Activated T-cell treated with anti-CD3 and anti-CD28 coated beads for 48 hours (primary cell): ENCODE data around the gene SAMD8.
"Not testable (repeated sequence)": the region's sequence is repeated elsewhere in the genome, so short reads cannot be mapped to it uniquely, and the experiment has no call there.

ENCODE experiments used
- DNase-seq: peaks from one replicate; pipeline ENCODE4 v3.0.0-alpha.2; 2020; ENCODE audit warnings: low read depth

Gene SAMD8

DNA sequence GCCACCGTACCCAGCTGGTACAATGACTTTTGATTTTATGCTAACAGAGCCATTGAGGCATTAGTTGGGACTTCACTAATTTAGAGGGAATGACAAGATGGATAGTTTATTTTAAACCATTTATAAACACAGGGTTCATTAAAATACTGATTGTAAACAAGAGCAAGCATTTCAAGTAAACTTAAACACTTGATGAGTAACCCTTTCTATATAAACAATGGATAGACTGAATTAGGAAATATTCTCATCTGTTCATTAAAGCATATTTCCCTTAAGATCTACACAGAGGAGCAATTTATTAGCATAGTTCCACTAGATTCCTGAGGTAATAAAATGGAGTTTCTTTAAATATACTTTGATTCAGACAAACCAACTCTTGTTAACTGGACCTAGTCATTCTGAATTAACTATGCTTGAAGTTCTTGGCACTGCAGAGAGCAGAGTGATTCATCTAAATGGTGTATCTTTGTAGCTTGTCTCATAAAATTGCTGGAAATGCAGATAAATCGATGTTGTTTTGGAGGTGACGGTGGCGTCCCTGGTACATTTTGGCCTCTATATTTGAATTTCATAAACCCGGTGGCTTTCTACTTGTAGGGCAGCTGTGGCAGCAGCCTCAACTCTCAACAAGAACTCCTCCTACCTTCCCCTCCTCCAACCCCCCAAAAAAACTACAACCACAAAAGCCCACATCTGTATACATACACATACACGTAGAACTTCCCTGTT is 83.7 kb downstream of the SAMD8 start:
- DNase-seq, result no peak

DNA sequence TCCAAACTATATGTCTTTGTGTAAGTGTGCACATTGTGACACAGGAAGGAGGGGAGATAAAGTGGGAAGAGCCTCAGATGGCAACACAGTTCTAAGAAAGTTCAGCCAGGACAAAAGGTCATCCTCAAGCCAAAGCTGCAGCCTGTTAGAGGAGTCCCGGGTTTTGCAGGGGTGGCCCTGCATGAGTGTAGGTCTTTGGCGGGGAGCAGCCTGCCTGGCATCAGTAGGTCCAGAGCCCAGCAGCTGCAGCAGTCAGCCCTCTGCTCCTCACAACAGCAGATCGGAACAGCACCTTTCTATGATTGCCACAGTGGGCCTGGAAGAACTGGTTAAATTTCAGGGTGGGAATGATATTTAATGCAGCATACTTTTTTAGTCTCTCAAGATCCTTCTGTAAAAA is 85.6 kb downstream of the SAMD8 start:
- no peak for DNase-seq

DNA sequence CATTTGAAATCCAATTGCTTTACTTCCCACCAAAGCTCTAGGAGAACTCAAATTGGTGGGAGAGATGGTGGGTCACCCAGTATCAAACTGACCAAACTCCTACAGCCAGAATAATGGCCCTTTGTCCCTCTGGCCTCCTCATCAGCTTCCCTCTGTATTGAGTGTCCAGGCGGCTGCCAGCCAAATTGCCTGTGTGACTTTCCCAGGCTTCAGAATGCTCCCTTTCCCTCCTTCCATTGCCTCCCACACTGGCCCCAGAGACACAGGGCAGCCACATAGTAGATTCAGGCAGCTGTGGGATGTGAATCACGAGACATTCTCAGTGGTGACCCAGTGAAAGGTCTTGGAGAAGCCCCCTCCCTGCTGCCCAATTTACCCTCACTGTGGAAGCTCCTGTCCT is 86.5 kb downstream of the SAMD8 start:
- DNase-seq, result no peak

DNA sequence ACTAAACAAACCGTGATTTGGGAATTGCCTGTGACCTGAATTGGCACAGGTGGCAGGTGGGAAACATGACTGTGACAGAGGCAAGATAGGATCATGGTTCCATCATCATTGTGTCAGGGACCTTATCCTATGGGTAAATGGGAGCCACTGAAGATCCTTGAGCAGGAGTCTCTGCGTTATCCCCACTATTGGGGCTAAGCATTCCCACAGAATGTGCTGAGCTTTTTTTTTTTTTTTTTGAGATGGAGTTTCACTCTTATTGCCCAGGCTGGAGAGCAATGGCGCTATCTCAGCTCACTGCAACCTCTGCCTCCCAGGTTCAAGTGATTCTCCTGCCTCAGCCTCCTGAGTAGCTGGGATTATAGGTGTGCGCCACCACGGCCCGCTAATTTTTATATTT is 88.5 kb downstream of the SAMD8 start:
- DNase-seq, result not testable (repeated sequence)

DNA sequence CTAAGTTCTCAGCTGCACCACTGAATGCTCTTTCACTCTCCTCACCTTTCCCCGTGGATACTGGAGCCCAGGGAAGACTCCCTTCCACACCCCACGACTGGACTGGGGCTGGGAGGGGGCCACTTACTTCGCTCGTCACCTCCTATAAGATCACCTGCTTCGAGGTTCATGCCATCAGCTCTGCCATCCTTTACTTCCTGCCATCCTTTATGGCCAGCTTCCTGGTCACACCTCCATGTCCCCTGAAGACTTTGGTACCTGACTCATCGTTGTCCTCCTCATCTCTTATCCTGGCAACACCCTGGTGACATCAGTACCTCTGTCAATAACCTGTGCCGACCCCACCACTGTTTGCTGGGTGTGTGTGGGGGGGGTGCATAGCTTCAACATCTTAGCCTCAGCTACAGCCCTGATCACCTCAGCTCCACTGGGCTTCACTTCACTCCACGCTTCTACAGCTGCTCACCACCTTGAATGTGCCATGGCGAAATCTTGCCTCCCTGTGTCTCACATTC is 90.4 kb downstream of the SAMD8 start:
- no peak for DNase-seq

DNA sequence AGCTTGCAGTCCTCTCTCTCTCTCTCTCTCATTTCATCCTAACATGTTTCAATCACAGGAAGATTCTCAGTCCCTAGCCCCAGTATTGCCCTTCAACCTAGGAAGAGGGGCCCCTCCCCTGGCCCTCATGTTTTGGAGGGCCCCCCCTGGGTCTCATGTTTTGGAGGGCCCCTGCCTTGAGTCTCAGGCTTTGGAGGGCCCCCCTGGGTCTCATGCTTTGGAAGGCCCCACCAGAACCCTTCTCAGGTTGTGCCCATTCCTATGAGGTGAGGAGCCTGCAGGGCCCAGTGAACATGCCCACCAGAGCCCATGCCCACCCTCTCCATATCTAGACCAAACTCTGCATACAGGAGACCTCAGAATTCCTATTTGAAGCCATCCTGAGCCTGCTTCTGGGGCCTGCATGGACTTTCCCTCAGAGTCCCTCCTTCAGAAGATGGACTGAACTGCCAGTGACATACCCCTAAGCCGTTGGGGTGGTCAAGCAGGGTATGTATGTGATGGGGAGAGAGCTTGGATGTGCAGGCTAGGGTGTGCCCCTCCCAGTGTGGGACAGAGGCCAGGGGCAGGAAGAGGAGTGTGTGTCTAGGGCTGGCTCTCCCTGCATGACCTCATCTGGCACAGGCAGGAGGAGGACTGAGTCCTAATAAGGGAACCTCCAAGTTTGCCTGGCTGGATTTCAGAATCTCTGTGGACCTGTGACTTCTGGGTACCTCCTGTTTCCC is 91.0 kb downstream of the SAMD8 start:
- no peak for DNase-seq

DNA sequence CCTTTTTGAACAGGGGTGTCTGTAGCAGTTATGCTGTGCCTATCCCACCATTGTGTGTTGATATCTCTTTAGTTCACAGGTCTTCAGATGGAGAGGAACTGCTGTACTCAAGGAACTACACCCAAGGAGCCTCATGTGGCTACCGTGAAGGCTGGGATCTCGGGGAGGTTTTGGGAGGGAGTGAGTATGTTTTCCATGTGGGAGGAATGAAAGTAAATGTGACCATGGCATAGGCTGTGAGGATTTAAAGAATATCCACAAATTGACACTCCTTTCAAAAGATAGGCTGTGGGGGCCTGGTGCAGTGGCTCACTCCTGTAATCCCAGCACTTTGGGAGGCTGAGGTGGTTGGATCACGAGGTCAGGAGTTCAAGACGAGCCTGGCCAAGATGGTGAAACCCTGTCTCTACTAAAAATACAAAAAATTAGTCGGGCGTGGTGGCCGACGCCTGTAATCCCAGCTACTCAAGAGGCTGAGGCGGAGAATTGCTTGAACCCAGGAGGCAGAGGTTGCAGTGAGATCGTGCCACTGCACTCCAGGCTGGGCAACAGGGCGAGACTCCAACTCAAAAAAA is 91.7 kb downstream of the SAMD8 start:
- DNase-seq, result not testable (repeated sequence)

DNA sequence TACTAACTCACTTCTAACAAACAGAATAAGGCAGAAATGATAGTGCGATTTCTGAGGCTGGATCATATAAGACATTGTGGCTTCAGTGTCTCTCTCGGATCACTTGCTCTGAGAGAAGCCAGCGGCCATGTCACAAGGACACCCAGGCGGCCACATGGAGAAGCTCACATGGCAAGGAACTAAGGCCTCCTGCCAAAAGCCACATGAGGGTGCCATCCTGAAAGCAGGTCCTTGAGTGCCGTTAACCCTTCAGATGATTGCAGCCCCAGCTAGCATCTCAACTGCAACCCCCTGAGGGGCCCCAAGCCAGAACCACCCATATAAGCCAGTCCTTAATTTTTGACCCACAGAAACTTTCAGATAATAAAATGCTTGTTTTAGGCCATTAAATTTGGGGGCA is 92.3 kb downstream of the SAMD8 start:
- no peak for DNase-seq

DNA sequence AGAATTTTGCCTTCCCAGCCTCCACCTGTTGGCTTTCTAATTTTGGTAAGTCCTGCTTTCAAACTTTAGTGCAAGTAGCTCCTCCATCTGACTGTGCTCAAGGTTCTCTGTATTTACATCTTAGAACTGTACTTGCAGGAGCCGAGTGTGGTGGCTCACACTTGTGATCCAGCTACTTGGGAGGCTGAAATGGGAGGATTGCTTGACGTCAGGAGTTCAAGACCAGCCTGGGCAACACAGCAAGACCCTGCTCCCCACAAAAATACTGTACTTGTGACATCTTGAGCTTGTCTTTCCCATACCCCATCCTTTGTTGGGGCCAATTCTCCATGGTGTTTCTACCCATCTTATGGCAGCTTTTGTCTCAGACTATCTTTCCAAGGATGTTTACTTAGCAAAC is 94.5 kb downstream of the SAMD8 start:
- no peak for DNase-seq

DNA sequence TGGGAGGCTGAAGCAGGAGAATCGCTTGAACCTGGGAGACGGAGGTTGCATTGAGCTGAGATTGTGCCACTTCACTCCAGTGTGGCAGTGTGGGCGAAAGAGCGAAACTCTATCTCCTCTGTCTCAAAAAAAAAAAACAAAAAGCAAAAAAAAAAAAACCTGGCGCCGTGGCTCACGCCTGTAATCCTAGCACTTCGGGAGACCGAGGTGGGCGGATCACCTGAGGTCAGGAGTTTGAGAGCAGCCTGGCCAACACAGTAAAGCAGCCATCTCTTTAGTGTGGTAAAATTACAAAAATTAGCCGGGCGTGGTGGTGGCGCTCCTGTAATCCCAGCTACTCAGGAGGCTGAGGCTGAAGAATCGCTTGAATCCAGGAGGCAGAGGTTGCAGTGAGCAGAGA is 95.2 kb downstream of the SAMD8 start:
- not testable (repeated sequence) for DNase-seq

DNA sequence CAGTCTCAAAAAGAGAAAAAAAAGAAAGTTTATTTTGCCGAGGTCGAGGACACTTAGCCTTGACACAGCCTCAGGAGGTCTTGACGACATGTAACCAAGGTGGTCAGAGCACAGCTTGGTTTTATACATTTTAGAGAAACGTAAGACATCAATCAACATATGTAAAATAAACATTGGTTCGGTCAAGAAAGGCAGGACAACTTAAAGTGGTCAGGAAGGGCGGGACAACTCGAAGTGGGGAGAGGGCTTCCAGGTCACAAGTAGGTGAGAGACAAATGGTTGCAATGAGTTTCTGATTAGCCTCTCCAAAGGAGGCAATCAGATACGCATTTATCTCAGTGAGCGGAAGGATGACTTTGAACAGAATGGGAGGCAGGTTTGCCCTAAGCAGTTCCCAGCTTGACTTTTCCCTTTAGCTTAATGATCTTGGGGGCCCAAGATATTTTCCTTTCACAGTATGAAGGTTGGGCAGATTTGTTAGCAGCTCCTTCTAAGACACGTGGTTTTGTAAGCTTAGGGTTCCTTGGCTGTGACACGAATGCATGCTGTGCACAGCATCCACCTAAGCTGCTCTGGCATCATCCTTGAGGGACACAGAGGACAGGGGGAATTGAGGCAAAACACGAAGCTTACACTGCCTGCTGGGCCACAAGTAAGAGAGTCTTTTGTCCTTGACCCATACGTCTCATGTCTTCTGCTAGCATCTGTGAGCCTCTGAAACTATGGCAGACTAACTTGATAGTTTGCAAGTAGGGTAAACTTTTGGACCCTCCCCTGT is 95.8 kb downstream of the SAMD8 start:
- no peak for DNase-seq

DNA sequence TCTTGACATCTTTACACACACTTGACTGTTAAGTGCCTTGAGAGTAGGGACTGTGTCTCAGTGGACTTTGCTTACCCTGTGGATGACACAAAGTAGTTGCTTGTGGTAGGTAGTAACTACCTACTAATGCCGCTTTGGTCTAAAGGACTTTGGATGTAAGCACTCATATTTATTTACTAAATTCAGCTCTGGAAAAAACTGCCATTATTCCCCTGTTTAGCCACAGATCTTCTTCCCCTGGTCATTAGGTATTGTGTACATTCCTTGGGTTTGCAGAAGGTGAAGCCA is 96.3 kb downstream of the SAMD8 start:
- no peak for DNase-seq

DNA sequence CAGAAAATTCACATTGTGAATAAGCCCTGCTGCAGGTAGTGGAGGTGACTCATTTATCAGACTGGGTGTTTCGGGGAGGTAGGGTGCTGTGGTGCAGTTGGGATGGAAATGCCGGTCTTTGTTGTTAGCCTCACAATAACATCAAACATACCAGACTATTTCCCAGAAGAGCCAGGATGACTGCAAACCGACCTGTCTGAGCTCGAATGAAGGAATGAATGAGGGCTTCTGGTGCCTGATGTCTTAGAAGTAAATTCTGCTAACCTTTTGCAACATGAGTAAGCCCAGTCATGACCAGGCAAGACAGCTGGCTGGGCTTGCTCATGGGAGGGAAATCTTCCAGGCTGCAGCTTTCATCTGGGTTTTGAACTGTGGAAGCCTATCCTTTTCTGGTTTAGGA is 96.7 kb downstream of the SAMD8 start:
- DNase-seq, result no peak

DNA sequence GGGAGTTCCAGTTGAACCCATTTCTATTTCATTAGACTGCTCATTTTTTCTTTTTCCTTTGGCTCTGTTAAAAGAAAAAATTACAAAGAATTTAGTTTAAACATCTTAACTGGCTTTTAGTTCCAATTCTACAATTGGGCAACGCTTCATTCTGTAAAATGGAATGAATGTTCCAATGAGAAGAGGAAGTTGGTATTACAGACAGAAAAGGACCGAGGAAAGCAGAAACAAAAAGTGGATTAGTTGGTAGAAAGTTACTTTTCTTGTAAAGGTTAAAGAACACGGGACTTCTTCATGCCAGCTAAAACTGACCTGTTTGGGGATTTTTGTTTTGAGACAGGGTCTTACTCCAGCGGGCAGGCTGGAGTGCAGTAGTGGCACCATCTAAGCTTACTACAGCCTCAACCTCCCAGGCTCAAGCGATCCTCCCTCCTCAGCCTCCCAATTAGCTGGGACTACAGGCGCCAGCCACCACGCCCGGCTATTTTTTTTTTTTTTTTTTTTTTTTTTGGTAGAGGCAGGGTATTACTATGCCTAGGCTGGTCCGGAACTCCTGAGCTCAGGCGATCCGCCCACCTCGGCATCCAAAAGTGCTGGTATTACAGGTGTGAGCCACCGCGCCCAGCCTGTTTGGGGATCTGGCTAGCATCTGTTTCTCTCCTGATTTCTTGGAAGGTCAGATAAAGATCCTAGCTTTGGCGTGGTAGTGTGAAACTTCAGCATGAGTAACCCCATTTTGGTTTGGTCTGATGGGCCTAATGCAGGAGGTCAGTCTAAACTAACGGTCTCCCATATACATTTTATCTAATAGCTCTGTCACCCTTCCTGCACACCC is 97.8 kb downstream of the SAMD8 start:
- no peak for DNase-seq

DNA sequence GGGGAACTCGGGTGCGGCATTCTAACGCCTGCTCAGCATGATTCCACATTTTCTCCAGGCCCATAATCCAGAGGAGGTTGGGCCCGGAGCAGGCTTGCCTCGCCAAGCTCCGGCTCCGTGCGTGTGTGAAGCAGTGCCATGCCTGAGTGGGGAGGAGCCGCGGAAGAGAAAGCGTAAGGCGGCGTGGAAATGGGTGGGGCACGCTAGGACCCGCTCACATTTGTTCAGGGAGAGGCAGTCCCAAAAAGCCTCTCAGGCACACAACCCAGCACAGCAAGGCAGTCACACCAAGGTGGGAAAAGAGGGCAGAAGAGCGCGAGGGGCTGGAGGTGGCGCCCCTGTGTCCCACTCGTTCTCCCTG is 98.4 kb downstream of the SAMD8 start:
- DNase-seq, result peak; percentile 64

DNA sequence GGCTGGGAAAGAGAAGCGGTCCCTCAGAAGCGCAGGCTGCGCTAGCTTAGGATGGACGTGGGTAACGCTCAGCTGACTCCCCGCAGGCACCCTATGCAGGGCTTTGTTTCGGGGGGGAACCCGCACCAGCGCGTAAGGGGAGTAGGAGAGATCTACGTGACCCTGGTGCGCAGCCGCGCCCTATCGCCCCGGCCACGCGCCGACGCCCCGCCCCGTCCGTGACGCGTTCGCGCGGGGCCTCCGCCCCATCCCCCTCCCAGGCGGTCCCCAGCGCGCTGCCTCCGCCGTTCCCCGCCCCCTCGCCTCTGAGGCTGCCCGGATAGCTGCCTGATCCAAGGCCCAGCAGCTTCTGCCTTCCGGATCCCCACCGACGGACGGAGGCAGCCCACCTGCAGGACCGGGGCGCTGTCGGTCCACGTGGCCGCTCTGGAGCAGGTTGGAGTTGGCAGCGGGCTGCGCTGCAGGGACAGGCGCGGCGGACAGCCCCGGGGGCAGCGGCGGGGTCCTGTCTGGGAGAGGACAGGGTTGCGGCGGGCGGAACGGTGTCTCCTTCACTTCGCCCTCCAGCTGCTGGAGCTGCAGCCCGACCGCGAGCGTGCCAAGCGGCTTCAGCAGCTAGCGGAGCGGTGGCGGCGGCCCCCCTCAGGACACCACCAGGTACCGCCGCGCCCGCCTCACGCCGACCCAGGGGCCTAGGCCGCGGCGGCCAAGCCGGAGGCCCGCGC is 99.0 kb downstream of the SAMD8 start, which contains the start of gene VDAC2:
Gene VDAC2 (plus strand): TSS at position 515 of the 725 bp plus-strand sequence. CDS start 363 bp downstream, outside the sequence.
- DNase-seq, result peak; percentile 95

DNA sequence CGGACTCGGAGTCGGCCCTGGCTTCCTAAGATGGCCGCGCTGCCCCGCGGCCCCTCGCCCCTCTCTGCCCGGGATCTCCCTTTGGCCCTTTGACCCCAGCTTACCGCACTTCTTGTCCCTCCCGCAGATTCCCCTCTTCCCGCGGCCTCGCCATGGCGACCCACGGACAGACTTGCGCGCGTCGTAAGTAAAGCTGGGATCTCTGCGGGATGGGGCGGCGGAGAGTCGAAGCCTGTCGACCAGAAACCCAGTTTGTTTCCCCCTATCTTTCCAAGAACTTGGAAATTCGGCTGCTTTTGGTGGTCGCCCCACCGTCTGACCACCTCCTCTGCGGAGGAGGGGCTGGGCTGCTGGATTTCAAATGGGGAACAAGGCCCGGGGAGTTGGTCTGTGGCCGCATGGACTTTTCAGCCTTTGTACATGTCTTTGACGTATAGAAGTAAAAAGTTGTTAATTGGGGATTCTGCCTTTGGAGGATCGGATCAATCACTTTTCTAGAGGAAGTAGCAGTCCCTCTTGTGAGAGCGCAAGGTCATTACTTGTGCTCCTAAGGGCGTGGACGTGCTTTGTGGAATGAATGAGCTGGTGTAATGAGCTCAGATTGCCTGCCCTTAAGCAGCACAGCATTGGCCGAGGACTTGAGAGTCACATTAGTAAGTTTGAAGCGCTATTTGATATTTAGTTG is 99.7 kb downstream of the SAMD8 start:
- no peak for DNase-seq

DNA sequence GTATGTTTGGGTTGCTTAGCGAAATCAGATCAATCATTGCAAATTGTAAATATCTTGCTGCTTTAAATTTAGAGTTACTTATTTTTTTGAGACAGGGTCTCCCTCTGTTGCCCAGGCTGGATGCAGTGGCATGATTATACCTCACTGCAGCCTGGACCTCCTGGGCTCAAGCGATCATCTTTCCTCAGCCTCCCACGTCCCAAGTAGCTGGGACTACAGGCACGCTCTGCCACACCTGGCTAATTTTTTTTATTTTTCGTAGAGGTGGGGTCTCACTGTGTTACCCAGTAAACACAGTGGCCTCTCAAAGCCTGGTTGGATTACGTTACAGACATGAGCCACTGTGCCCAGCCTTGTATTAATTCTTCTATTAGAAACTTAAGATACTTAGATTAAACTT is 100.9 kb downstream of the SAMD8 start:
- DNase-seq, result no peak

DNA sequence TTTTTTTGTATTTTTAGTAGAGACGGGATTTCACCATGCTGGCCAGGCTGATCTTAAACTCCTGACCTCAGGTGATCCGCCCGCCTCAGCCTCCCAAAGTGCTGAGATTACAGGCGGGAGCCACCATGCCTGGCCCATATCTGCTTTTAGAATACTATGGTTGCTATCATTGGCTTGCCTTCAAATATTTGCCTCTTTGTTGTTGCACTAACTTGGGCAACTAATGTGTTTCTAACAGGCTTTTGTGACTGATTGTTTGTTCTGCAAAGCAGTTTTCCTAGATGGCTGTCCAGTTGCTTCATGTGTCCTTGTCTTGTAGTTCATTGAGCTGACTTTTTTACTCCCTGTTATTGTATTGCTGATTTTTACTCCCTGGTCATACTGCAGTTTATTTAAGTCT is 108.8 kb downstream of the SAMD8 start:
- DNase-seq, result no peak

DNA sequence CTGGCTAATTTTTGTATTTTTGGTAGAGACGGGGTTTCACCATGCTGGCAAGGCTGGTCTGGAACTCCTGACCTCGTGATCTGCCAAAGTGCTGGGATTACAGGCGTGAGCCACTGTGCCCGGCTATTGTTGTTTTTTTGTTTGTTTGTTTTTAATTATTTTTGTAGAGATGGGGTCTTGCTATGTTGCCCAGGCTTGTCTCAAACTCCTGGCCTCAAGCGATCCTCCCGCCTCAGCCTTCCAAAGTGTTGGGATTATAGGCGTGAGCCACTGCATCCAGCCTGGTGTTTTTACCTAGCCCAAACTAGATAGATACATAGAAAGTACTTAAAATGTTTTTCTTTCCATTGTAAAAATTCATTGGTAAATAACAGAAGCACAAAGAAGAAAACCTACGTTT is 110.0 kb downstream of the SAMD8 start:
- not testable (repeated sequence) for DNase-seq
